Retinal pigment epithelial cell (primary cell): Measurements from ENCODE around the gene FRK.
"Not testable (repeated sequence)": the region's sequence is repeated elsewhere in the genome, so short reads cannot be mapped to it uniquely, and the experiment has no call there.

Experiments used
- DNase-seq: peaks from one replicate; pipeline ENCODE4 v3.0.0-alpha.2; 2010; ENCODE audit warnings: low read depth
- H3K4me3 ChIP-seq: 2 replicates; pipeline ENCODE4 v1.5.1; 2011; ENCODE audit warnings: mild to moderate bottlenecking, low read length, control low read depth, moderate library complexity
- TF ChIP-seq, protein P1 (sequence below): conservative IDR thresholded peaks from 2 replicates; pipeline ENCODE4 v1.5.1; 2011; ENCODE audit warnings: low read depth, low read length, control low read depth, inconsistent platforms

Gene FRK

DNA sequence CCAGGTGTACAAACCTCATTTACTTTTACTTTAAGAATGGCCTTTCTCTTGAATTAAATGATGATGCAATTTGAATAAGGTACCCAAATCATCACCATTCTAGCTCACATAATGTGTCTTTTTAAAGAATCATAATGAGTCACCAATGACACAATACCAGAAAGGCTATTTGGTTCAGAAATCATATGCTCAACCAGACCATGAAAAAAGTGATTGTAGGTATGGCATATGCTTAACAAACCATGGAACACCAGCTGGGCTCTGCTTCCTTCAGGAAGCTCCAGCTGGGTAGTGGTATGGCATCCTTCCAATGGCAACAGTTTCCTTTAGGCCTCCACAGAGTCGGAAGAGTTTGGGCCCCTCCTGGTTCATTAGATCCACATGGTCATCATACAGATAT is 128.2 kb downstream of the FRK start:
- no peak for DNase-seq

DNA sequence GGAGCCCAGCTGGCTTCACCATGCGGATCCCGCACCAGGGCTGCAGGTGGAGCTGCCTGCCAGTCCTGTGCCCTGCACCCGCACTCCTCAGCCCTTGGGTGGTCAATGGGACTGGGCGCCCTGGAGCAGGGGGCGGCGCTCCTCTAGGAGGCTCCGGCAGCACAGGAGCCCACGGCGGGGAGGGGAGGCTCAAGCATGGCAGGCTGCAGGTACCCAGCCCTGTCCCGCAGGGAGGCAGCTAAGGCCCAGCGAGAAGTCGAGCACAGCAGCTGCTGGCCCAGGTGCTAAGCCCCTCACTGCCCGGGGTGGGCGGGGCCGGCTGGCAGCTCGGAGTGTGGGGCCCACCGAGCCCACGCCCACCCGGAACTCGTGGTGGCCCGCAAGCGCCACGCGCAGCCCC is 132.7 kb downstream of the FRK start:
- not testable (repeated sequence) for DNase-seq, H3K4me3 ChIP-seq

More for the DNA sequence above, 128.2 kb downstream of the FRK start:
- H3K4me3 ChIP-seq = no peak overlapping the region
- TF ChIP-seq, protein P1, sequence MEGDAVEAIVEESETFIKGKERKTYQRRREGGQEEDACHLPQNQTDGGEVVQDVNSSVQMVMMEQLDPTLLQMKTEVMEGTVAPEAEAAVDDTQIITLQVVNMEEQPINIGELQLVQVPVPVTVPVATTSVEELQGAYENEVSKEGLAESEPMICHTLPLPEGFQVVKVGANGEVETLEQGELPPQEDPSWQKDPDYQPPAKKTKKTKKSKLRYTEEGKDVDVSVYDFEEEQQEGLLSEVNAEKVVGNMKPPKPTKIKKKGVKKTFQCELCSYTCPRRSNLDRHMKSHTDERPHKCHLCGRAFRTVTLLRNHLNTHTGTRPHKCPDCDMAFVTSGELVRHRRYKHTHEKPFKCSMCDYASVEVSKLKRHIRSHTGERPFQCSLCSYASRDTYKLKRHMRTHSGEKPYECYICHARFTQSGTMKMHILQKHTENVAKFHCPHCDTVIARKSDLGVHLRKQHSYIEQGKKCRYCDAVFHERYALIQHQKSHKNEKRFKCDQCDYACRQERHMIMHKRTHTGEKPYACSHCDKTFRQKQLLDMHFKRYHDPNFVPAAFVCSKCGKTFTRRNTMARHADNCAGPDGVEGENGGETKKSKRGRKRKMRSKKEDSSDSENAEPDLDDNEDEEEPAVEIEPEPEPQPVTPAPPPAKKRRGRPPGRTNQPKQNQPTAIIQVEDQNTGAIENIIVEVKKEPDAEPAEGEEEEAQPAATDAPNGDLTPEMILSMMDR = no peak

DNA sequence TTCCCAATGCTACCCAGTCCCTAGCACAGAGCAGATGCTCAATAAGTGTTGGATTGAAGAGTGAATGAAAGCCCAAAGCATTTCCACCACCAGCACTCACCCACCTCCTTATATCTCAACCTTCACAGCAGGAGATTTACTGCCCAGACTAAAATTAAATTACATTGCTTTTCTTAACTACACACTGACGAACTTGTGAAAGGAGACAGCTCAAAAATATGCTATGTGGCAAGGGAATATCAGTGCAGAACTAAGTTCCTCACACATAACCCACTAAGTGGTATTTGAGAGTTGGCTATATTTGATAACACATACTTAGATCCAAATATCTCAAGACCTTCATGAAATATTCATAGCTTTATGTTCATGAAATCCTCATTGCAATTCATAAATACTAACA is 137.7 kb downstream of the FRK start:
- TF ChIP-seq, protein P1 = no peak
- no peak for DNase-seq
- no peak overlapping the region for H3K4me3 ChIP-seq

DNA sequence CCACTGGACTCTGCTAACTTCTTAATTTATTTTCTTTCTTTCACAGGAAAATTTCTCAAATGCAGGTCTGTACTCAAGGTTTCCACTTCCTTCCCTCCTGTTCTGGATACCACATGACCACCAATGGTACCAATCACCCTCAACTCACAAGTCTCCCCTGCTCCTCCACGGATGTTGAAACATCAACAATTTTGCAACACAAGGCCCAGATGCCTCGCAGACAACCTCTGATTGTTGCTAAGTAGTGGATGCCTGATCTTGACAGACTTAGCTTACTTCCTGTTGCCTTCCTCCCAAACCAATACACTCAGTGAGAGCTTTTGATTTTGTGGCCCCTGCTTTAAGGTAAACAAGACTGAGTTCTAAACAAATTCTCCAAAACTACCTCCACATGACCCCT is 146.6 kb downstream of the FRK start:
- no peak for DNase-seq
- no peak overlapping the region for H3K4me3 ChIP-seq
- TF ChIP-seq, protein P1 = no peak

DNA sequence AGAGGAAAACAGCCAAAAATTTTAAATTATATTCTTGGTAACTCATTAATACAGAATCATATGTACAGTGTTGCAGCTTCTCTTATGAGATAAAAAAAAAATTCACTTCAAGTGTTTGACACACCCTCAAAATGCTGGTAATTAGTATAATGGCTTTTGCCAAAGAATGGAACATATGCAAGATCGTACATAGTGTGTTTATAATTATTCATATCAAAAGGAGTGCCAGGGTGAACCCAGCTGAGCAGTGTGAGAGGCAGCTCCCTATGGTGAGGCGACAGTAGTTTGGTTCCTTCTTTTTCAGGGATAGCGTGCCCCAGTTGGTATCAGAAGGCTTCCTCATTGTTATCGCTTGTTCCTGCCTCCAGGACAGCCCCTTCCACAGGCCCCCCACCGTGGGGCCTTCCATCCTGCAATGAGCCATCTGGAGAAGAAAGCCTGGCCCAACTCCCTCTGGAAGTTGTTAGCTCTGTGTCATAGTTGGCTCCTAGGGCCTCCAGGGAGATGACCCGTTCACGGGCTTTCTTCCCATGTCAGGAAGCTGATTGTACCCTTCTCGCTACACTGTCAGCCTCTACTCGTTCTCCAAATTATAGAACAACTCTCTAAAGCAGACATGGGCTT is 150.7 kb downstream of the FRK start:
- H3K4me3 ChIP-seq = no peak overlapping the region

DNA sequence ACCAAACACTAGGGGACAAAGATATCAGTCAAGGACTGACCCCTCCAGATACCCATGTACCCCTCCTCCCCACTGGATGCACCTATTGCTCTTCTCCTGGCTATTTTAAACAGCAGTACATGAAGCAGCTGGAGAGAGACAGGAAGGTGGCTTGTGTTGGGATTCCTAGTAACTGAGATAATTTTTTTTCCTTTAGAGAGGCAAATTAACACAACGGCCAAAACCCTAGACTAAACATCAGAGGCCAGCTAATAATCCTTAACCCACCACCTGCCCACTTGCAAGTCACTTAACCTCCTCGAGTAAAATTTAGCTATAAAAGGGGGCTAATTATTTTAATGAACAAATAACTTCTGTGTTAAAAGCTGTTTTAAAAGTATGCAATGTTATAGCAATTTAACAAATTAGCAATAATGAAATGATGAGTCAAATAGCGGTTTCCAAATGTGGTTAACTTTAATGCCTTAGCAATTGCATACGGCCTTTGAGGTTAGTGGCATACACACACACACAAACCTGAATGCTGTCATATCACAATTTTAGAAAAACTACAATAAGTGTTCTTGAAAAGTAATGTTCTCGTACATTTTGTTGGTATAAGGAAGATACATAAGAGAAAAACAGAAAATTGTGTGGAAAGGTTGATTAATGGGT is 151.7 kb downstream of the FRK start:
- no peak overlapping the region for H3K4me3 ChIP-seq
- DNase-seq = no peak
- TF ChIP-seq, protein P1 = no peak

More for the DNA sequence above, 150.7 kb downstream of the FRK start:
- no peak for DNase-seq
- TF ChIP-seq, protein P1 = no peak

DNA sequence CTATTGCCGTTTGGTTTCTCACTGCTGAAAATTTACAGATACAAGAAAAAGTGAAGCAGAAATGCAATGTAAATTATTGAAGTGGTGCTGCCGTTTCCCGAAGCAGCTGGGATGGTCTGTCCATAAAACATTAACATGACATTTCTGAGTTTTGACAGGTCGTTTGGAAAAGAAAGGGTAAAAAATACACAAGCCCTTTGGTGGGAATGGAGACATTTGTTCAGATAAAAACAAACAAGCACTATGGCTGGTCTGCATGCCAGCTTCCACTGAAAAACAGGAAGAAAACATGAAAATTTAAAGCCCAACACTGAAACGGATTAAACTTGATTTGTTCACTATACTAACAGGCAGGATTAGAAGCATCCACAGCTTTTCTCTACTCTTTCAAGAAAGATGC is 155.2 kb downstream of the FRK start:
- no peak overlapping the region for H3K4me3 ChIP-seq
- no peak for DNase-seq
- TF ChIP-seq, protein P1 = no peak
